ENCODE results near the gene SLC35F1.

GRCh38 chr6:118148561-118148960, 241.5 kb downstream of the SLC35F1 start:
- TF ChIP-seq POLR2A (IDR thresholded peaks at IDR 0.05), result no peak
- TF ChIP-seq CTCF (IDR thresholded peaks at IDR 0.05), result no peak
